H1 (cell line): ENCODE measurements around the gene L3MBTL4.

ENCODE experiments used
- CTBP2 ChIP-seq: IDR thresholded peaks from 2 replicates; pipeline ENCODE4 v1.7.0; 2011; ENCODE audit warnings: borderline replicate concordance, mild to moderate bottlenecking, moderate library complexity, mixed read lengths, low read length; ENCODE audit not compliant: insufficient read depth, insufficient read length
- CTCF ChIP-seq, 3 experiments: IDR thresholded peaks; 1 replicate in 2 of 3; 2 replicates in 1 of 3; pipeline versions ENCODE4 v1.5.1 to v1.6.1; 2011; ENCODE audit warnings: low read length in 3 of 3, mild to moderate bottlenecking in 3 of 3, inconsistent platforms in 2 of 3, low read depth in 1 of 3, moderate library complexity in 1 of 3; ENCODE audit not compliant: insufficient read depth in 1 of 3; ENCODE audit errors: control extremely low read depth in 1 of 3
- EZH2 ChIP-seq: fragments of 200-600 bp; sonication (generic); IDR thresholded peaks from 2 replicates; pipeline ENCODE4 v1.7.1; 2012; ENCODE audit warnings: low read depth, mild to moderate bottlenecking, moderate library complexity, low read length, inconsistent platforms; ENCODE audit not compliant: severe bottlenecking
- JUND ChIP-seq: IDR thresholded peaks from 2 replicates; pipeline ENCODE4 v1.6.1; 2011; ENCODE audit warnings: mild to moderate bottlenecking, improper control_type of control experiment, low read length
- MAFK ChIP-seq: IDR thresholded peaks from 2 replicates; pipeline ENCODE4 v1.6.1; 2012; ENCODE audit warnings: low read depth, mild to moderate bottlenecking, improper control_type of control experiment, low read length
- POLR2A ChIP-seq, 2 experiments: IDR thresholded peaks; 1 replicate in 1 of 2; 2 replicates in 1 of 2; pipeline ENCODE4 v1.6.1; 2011; ENCODE audit warnings: low read depth in 2 of 2, low read length in 2 of 2, mild to moderate bottlenecking in 2 of 2; ENCODE audit errors: control extremely low read depth in 1 of 2
- SIN3A ChIP-seq, 2 experiments: IDR thresholded peaks in 1 of 2; conservative IDR thresholded peaks in 1 of 2; 2 replicates each; pipeline ENCODE4 v1.6.1; 2011 to 2012; ENCODE audit warnings: low read length in 2 of 2, improper control_type of control experiment in 1 of 2, low read depth in 1 of 2, mild to moderate bottlenecking in 1 of 2
- TF ChIP-seq, protein P1 (sequence below): IDR thresholded peaks from 2 replicates; pipeline ENCODE4 v1.6.1; 2011; ENCODE audit warnings: low read length, improper control_type of control experiment
- TF ChIP-seq, protein P2 (sequence below): IDR thresholded peaks from 2 replicates; pipeline ENCODE4 v1.6.1; 2012; ENCODE audit warnings: inconsistent platforms

GRCh38 chr18:6270771-6271216, 143.9 kb downstream of the L3MBTL4 start:
- TF ChIP-seq CTCF (IDR thresholded peaks at IDR 0.05; ENCODE audit: control extremely low read depth in 1 of 3, insufficient read depth in 1 of 3, low read depth in 1 of 3, low read length in 3 of 3), result no peak
- no peak for TF ChIP-seq POLR2A (IDR thresholded peaks at IDR 0.05; ENCODE audit: control extremely low read depth in 1 of 2, low read depth in 2 of 2, low read length in 2 of 2)
- TF ChIP-seq, protein P1, sequence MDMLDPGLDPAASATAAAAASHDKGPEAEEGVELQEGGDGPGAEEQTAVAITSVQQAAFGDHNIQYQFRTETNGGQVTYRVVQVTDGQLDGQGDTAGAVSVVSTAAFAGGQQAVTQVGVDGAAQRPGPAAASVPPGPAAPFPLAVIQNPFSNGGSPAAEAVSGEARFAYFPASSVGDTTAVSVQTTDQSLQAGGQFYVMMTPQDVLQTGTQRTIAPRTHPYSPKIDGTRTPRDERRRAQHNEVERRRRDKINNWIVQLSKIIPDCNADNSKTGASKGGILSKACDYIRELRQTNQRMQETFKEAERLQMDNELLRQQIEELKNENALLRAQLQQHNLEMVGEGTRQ, result no peak
- TF ChIP-seq MAFK, result no peak
- no peak for TF ChIP-seq EZH2
- no peak for TF ChIP-seq CTBP2
- TF ChIP-seq, protein P2, sequence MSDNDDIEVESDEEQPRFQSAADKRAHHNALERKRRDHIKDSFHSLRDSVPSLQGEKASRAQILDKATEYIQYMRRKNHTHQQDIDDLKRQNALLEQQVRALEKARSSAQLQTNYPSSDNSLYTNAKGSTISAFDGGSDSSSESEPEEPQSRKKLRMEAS, result no peak
- no peak for TF ChIP-seq SIN3A (conservative IDR thresholded peaks at IDR 0.05 in 1 of 2, IDR thresholded peaks at IDR 0.05 in 1 of 2; ENCODE audit: low read depth in 1 of 2, low read length in 2 of 2)
- TF ChIP-seq JUND, result no peak
